HG02763 (cell line): ENCODE measurements around the gene GRM4.
"Not testable (repeated sequence)": the region's sequence is repeated elsewhere in the genome, so short reads cannot be mapped to it uniquely, and the experiment has no call there.

Source experiments
- ATAC-seq: cut with Tn5 transposase; IDR thresholded peaks from one replicate; pipeline ENCODE4 v1.9.1; 2021; ENCODE audit warnings: mild to moderate bottlenecking, moderate library complexity; ENCODE audit not compliant: unreplicated experiment

GRM4 gene

GRCh38 chr6:34027445-34027936 is 118.4 kb downstream of the GRM4 start:
- ATAC-seq: no peak

- ATAC-seq: no peak
Measured at GRCh38 chr6:34025861-34026260, 120.0 kb downstream of the GRM4 start.

DNA sequence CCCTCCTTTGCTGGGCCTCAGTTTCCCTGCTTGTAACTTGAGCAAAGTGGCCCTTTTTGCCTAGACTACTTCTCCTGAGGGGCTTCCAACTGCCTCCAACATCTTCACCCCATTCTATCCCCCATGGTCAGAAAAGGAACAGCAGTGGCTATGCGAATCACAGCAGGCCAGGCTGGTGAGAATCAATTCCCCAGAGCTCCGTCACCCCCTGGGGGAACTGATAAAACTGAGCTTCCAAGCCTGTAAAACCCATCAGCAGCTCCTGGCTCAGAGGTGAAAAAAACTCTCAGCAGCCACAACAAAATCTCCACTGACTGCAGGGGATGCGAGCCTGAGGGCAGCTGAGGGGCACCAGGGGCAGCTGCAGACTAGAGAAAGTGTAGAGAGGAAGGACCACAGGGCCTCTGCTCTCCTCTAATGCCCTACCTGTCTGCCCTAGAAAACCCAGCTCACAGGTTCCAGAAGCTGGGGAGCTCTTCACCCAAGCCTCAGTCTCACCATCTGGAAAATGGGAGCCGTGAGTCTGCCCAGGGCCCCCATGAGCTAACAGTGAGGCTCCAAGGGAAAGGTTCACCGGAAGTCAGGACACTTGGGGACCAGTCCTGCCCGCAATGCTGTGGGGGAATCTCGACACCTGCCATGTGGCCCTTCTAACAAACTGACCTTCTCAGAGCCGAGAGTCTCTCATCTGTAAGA is 120.6 kb downstream of the GRM4 start:
- no peak for ATAC-seq

DNA sequence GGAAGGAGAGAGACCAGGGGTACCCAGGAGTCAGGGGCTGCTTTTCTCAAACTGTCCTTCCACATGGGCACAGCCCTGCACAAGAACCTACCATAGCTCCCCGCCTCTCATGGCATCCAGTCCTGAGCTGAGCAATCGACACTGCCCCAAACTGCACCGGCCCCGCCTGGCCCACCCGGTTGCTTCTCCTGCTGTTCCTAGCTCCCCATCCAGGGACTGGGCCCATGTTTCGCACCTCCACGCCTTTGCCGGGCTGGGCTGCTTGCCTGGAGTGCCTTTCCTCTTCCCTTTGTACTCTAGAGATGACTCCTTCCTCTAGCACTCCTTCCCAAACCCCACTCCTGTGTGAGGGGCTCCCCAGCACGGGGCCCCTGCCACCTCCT is 123.0 kb downstream of the GRM4 start:
- ATAC-seq: no peak

DNA sequence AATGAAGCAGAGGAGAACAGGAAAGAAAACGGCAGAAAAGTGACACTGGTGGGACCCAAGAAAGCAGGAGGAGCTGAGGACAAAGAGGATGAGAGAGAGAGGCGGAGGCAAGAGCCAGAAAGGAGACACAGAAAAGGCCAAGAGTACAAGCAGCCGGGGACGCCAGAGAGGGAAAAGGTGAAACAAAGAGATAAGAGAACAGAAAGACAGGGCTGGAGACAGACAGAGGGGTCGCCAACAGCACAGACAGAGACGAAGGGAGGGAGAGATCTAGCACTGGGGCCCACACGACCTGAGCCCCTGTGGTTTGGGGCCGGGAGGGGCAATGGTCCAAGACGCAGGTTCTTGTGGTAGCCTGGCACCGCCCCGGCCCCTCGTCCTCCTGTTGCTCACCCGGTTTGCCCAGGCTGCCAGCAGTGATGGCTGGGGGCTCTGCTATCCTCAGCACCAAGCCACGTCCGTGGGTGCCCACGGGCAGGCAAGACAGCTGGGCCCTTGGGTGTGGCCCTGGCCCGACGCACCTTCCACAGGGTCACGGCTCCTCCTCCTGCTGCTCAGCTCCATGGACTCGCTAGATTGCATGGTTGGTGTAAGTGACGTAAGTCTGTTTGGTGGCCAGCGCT is 123.5 kb downstream of the GRM4 start:
- no peak for ATAC-seq

- no peak for ATAC-seq
Measured at GRCh38 chr6:34021554-34022190, 124.2 kb downstream of the GRM4 start.

DNA sequence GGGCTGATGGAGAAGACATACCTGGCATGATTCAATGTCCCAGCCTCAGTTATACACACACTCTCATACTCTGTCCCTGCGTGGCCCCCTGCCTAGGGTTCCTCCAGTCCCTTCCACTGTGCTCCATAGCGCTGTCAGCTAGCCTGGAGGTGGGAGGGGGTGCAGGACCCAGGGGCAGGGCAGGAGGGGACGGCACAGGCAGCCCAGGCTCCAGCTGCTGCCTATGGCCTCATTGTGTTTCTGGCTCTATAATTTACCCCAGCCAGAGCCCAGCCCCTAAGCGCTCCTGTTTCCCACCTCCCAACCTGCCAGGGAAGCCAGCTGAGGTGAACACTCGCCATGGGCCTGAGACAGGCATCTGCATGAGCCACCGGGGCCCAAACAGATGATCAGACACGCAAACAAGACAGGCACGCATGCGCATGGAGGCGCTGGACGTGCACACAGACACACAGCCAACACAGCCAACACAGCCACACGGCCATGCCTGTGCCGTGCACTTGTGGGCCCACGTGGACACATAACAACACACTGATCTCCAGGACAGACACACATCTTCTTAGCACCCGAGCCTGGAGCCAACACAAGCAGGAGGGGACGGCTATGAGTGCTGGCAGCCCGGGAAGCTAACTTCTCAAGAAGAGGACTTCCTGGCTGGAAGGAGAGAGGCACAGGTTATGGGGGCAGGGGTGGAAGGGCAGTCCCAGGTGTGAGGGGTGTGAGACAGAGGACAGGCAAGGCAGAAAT is 124.9 kb downstream of the GRM4 start:
- no peak for ATAC-seq

DNA sequence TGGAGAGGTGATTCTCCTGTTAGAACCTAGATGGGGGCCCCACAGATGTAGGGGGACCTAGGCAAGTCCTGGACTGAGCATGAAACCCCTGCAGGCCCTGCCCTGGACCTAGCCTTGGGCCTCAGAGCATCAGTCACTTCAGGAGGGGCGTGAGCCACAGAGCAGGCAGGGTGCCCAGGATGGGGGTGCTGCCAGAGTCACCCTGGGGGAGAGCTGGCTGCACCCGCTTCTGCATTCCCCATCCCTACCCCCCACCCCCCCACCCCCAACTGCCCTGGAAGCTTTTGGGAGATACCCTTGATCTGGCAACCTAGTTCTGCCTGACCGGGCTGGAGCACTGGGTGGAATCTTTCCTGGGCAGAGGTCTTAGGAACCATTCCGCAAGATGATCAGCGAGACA is 125.6 kb downstream of the GRM4 start:
- no peak for ATAC-seq

- ATAC-seq: no peak
Measured at GRCh38 chr6:34018961-34019606, 126.8 kb downstream of the GRM4 start.

GRCh38 chr6:34018026-34018425 is 127.9 kb downstream of the GRM4 start:
- ATAC-seq: no peak

DNA sequence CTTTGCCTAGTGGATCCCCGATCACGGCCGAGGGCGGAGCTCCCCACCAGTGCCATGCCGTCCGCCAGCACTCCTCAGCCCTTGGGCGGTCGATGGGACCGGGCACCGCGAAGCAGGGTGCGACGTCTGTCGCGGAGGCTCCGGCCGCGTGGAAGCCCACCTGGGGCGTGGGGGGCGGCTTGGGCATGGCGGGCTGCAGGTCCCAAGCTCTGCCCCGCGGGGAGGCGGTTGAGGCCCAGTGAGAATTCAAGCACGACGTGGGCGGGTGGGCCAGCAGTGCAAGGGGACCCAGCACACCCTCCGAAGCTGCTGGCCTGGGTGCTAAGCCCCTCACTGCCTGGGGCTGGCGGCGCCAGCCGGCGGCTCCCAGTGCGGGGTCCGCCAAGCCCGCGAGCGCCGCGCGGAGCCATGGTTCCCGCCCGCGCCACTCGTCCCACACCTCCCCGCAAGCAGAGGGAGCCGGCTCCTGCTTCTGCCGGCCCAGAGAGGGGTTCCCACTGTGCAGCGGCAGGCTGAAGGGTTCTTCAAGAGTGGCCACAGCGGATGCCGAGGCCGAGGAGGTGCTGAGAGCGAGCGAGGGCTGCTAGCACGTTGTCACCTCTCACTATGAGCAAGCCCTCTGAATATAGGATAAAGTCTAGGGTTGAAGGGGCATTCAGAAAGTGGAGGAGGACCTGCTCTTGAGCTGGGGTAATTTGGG is 128.6 kb downstream of the GRM4 start:
- ATAC-seq: no peak

- ATAC-seq: not testable (repeated sequence)
Measured at GRCh38 chr6:34016573-34016972, 129.3 kb downstream of the GRM4 start.

DNA sequence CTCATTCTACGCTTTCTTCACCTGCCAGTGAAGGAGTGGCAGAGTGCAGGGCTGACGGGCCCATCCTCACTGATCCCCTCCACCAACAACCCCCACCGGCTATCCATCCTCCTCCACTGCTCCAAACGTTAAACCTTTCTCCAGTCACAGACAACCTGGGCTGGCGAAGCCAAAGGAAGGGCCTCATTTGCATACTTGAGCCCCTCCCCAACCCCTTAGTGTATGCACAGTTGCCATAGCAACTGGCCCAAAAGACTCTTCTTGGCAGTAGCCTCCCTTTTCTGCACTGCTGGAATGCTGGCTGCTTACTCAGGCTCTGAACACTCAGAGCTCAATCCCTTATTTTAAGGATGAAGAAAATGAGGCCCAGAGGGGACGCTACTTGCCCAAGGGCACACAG is 130.3 kb downstream of the GRM4 start:
- no peak for ATAC-seq

- no peak for ATAC-seq
Measured at GRCh38 chr6:34011264-34011663, 134.6 kb downstream of the GRM4 start.

- no peak for ATAC-seq
Measured at GRCh38 chr6:34005901-34006531, 139.9 kb downstream of the GRM4 start.

DNA sequence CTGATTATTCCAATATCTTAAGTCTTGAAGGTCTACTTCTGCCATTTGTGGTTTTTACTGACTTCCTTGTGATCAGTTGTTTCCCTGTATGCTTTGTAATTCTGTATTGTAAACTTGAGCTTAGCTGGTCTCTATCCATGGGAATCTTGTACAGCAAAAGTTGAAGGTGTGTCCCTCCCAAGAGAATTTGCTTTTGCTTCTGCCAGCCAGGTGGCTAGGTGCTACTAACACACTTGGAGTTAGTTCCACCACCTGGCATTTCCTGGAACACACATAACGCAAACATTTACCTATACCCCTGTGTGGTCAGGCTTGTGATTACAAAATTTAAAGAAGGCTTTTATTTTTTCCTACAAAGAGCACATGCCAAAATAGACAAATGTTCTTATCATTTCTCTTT is 141.2 kb downstream of the GRM4 start:
- ATAC-seq: no peak

DNA sequence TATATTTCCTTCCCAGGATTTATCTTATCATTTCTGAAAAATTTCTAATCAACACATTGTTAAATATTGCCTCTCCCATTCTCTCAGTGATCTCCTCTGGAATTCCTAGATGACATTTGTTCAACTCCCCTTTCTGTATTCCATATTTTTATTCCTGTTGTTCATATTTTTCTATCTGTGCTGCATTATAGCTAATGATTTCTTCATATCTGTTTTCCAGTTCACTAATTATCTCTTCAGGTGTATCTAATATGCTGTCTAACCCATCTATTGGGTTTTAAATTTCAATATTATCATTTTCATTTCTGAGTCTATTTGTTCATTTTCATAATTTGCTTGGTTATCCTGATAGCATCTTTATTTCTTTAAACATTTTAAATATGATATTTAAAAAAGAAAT is 141.9 kb downstream of the GRM4 start:
- ATAC-seq: no peak

DNA sequence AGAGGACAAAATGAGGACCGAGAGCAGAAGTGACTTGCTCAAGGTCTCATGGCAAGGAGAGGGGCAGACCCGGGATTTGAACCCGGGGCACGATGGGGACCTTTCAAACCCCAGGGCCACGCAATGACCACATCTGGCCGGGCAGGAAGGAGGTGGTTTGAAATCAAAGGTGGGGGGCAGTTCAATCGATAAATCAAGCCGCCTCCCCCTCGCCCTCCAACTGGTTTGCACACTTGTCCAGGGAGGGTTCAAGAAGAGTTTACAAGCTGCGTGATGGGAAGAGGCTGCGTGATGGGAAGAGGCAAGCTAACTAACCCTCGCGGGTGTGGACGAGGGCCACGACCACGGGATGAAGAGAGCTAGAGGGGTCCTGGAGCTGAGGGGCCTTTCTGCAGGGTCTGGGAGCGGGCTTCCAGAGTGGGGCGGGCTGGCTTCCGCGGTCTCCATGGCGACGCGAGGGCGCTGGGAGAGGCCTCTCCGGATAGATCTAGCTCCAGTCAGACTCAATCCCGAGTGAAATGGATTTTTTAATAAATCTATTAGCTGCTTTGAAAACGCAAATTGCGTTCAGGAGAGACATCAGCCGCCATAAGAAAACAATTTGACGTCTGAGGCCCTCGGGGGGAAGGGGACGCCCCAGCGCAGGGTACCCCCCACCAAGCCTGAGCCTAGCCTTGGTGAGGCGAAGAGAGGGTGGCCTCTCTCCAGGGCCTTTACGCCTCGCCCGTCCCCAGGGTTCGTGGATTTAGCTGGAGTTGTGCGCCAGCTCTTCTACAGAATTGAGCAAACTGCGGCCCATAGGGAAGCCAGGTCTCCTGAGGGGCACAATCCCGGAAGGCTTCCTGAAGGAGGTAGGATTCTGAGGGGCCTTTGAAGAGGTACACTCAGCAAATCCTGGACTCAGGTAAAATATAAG is 143.9 kb downstream of the GRM4 start:
- ATAC-seq: no peak

DNA sequence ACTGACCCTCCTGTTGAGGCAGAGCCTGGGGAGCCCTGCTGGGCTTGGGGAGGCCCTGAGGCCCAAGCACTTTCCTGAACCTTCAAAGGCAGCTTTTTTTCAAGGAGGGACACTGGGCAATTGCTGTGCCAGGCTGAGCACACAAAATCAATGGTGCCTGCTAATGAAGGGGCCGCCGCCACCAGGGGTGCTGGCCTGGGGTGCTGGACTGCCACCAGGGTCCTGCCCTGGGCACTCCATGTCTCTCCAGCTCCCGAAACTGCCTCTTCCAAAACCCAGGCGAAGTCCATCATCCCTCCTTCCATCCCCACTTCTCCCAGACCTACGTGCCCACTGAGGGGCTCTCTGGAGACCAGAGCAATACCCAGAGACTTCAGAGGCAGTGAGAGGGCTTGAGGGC is 145.6 kb downstream of the GRM4 start:
- no peak for ATAC-seq
